Stimulated activated CD8-positive, alpha-beta memory T cell treated with anti-CD3 and anti-CD28 coated beads, Interleukin-7, amount 100 ng/mL, for 1 hour (primary cell): ENCODE measurements around the gene PITPNM2.
"Not testable (repeated sequence)": the region's sequence is repeated elsewhere in the genome, so short reads cannot be mapped to it uniquely, and the experiment has no call there.

Experiments
- DNase-seq, 2 donors: peaks; one replicate each; pipeline ENCODE4 v3.0.0-alpha.2; 2020; ENCODE audit warnings: low read depth in 2 of 2

Gene PITPNM2

DNA sequence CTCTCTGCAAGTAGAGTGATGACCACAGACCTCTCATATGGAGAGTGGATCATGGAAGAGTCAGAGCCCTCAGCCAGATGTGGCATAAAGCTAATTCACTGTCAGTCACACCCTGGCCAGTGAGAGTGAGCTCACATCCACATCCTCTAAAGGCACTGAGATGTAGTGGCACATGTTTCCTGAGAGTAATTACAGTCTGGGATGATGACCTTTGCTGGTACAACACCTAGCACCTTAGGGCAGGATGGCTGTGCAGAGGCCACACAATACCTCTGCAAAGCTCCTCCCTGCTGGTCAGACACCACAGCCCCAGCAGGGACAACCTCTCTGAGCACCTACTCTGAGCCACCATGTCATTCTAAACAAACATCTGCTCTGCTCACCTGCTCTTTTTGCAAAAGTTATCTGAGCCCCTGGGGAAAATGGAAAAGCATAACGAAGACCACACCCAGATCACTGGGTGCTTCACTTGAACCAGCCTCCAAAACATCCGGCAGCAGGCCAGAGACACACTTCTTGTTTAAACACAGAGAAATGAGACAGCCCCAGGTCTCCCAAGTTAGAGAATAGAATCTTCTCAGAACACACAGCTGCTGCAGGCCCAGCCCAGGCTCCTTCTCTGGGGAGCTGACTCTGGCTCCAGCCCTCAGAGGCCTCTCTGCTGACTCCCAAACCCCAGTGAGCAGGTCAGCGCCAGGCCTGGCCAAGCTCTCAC is 30.3 kb downstream of the PITPNM2 start:
- no peak for DNase-seq

DNA sequence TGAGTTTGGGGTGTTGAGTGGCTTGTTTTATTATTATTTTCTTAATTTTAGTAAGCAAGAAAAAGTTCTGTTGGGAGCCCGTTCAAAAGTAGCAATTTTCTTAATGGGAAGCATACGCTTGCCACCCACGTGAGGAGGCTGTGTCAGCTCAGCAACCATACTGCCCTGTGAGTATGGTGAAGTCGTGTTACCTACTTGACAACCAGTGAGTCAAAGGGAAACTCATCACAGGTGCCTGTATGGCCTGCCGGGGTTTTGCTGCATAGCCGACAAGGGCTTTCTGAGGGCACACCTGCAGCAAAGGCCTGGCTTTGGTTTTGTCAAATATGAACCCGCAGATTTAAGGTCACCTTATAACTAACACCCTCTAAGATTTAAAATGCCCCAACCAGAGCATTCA is 31.1 kb downstream of the PITPNM2 start:
- DNase-seq, result no peak

DNA sequence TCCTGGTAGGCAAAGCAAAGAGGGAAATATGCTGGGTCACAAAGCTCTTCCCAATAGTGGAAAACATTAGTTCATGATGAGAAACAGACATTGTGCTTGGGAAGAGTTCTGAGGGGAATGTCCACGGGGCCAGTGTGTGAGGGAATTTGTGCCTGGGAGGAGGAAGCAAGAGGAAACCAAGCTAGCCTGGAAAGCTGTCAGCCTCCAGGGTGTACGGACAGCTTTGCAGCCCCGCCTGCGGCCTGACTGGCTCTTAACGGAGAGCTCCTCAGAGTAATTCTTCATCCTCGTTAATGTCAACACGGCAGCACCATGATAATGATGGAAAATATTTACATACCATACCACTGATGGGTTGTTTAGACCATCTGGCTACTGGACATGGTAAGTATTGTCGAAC is 32.4 kb downstream of the PITPNM2 start:
- DNase-seq, result no peak

DNA sequence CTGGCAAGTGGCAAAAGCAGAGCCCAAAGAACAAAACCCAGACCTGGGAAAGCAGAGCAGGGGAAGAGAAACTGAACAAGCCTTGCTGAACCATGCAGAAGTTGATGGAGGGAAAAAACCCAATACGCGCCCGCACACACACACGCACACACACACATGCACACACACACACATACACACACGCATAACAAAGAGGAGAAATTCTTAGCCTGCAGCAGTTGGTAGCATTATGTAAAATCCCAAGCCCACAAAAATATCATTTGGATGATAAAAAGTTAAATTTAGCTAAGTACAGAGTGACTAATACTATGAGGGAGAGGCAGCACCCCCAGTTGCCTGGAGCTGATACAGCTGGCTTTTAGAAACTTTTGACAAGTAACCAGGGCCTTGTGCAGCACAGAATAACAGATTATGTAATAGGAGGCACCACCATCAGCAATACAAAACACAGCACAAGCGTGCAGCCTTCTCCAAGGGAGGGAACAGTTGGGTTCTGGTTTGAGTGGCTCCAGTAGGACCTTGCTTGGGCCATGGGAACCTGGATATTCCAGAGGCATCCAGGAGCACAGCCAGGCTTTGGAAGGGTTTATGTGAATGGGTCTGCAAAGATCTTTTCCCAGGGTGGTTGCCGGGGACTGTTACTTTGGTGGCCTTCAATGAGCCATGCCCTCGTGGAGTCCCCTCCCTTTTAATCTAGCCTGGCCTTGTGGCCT is 35.3 kb downstream of the PITPNM2 start:
- no peak for DNase-seq

DNA sequence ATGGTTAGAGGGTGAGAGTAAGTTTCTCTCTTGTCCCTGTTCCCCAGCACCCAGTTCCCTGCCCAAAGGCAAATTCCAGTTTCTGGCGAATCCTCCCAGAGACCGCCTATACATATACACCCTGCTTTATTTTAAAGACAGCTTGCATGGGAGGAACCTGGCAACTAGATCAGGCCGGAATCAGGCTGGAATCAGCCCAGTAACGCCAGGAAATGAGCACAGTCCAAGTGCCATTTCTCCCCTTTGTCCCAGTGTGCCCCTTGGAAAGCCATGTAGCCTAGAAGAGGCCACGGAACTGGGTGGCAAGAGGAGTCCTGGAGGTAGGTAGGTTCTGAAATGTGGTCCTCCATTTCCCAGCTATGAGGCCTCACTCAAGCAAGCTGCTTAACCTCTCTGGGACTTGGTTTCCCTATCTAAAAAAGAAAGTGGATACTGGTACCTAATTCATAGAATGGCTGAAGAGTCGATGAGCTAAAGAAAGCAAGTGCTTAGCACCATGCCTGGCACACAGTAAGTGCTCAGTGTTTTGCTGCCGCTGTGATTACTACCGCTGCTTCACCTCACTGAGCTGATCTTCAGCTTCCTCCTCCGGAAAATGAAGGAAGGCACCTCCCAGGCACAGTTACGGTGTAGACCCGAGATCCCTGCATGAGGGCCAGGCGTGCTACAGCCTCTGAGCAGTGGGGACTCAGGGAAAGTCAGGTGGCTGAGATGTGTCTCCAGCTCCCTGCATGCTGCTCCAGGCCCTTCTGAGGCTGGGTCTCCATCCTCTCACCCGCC is 36.4 kb downstream of the PITPNM2 start:
- no peak for DNase-seq

DNA sequence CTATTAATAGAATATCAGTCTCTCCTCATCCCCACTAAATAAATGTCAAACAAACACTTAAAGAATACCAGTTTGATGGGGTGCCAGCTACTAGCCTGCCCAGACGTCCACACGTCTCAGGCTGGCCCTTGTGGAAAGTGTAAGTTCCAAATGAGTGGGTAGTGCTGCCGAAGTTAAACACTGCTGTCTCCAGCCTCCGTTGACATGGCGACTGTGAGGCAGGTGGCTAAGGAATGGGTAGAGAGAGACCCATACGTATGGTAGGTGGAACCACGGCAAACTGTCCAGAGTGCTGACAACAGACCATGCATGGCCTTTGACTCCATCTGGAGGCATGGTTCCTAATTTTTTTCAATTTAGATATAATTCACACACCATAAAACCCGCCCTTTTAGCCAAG is 37.9 kb downstream of the PITPNM2 start:
- DNase-seq, result no peak

DNA sequence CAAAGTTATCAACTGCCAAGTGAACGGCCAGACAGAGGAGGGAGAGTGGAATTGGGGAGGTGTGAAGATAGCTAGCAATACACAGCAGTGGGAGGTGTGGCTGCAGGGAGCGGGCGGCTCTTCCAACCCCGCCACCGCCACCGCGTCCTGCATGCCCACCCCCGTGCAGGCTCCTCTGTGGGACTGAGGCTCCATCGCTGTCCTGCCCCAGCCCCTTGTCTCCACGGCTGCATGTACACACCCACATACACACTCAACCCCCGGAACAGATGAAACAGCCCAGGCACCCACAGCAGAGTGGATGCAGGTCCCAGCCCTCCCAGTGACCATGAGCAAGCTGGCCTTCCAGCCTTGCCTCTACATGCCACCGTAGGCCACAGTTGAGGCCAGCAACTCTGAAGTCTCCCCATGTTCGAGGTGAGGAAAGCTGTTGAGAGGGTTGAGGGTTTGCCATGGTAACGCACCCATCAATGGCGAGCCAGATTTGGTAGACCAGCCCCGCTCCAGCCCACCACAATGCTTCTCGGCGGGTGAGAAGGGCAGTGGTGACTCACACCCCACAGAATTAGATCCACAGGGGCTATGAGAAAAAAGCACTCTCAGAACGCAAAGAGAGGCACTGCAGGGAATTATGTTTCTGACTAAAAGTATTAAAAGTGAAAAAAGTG is 39.3 kb downstream of the PITPNM2 start:
- DNase-seq, result no peak

DNA sequence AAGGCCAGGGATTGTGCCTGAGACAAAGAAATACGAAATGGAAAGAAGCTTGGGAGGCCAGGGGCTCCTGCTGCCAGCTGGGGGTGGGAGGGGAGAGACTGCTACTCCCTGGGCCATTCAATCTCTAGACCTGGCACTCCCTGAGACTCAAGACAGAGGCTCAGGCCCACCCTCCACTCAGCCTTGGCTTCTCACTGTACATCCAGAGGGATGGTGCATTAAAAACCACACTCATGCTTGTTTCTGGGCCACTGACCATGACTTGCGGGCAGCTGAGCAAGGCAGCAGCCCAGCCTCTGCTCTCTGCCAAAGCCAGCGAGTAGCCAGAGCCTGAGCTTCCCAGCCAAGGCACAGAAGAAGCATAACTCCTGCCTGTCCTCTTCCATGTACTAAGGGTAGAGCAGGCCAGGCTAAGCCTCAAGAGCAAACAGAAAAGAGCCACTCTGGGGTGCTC is 41.5 kb downstream of the PITPNM2 start:
- DNase-seq, result no peak

DNA sequence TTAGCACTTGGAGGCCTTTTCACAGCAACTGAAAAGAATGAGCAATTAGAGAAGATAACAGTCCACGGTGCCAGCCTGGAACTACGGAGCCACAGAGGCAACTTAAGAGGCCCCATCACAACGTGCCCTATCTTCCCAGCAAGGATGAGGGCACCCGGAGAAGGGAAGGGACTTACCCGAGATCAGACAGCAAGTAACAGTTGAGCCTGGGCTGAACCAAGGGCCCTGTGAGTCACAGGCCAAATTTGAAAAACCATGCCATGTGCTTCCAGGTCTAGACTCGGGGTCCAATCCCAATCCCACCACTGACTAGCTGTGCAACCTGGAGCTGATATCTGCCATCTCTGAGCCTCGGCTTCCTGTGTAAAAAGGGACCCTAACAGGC is 42.2 kb downstream of the PITPNM2 start:
- no peak for DNase-seq

DNA sequence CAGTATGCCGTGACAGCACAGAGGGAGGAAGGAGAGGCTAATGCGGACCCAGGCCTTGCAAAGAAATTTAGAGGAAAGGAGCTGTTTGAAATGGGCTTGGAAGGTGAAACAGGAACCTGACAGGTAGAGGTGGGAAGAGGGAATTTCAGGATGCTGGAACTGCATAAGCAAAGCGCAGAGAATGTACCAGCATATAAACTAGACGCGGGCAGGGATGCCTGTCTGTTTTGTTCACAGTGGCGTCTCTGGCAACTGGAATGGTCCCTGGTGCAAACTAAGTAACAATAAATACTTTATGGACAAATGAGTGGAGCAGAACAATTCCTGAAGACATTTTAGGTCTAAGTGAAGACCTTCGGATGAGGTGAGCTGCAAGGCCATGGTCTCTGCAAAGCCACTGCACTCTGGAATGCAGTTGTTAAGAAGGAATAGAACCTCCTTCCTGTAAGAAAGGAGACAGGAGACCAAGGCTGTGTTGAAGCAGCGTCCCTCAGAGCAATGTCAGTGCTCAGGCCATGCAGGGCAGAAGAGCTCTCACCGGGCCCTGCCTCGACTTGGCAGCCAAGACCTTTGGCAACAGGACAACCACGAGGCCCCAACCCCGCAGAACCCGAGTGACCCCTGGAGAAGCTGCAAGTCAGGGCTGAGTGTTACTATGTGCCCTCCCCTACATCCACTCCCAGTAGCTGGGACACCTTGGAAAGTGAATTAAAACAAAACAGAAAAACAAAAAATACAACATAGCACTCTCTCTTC is 42.8 kb downstream of the PITPNM2 start:
- no peak for DNase-seq

DNA sequence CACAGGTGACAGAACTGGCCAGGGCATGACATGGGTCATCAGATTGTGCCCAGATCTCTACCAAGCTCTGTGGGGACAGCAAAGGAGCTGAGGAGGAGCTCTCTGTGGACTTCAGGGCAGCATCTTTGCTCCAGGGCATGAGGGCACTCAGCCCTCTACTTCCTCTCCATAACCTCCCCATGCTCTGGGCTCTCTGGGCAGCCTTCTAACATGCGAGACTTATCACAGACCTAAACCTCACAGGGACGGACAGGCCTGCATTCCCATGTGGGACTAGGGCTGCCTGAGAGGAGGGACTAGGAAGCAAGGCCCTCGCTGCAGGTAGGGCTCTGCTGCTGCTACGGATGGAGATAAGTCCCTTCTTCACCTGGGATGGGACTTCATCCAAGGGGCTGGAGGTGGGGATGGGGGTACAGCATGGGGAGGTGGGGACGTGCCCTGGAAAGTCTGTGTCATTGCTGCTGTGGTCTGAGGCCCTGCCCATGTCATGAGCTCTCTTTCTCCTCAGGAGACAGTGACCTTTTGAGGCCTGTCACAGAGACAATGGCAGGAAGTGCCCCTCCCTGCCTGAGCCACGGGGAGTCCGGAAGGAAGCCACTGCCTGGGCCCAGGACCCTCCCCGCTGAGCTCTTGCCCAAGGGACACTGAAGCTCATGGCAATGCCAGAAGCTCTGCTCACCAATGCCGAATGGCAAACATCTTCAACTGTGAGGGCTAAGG is 44.1 kb downstream of the PITPNM2 start:
- peak in 1 of 2 donors; percentile 11 for DNase-seq

DNA sequence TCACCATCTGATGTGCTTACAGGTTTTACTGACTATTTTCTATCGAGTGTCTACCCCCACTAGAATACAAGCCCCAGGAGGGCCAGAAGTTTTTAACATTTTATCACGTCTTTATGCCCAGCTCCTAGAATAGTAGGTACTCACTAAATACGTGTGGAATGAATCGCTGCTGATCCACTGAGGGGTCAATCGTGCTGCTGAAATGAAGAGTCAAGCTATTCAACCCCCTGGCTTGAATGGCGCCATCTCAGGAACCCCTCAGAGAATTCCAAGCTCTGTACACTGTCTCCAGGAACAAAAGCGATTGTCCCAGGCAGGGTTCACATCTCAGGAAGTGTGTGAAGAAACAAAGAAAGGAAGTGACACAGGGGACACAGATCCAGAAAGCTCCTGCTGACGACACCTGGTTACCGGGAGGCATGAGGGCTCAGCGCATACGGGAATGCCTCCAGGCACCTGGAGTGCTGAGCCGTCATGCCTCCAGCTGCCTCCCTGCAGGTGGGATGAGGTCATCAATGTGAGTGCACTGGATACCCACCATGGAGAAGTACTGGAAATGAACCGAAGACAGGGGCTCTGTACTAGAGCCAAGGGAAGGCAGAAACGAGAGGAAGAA is 45.6 kb downstream of the PITPNM2 start:
- no peak for DNase-seq

DNA sequence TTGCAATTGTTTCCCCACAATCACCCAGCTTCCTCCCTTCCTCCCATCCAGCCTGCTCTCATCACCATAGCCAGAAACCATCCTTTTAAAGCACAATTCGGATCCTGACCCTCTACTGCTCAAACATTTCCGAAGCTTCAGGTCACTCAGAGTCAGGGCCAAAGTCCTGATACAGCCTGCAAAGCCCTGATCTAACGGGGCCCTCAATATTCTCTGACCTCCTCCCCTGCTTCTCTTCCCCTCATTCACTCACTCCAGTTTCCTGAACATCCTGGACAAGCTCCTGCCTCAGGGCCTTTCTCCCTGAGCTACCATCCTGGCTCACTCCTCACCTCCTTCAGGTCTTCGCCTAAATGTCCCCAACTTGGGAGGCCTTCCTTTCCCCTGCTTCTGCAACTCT is 46.1 kb downstream of the PITPNM2 start:
- DNase-seq, result no peak

DNA sequence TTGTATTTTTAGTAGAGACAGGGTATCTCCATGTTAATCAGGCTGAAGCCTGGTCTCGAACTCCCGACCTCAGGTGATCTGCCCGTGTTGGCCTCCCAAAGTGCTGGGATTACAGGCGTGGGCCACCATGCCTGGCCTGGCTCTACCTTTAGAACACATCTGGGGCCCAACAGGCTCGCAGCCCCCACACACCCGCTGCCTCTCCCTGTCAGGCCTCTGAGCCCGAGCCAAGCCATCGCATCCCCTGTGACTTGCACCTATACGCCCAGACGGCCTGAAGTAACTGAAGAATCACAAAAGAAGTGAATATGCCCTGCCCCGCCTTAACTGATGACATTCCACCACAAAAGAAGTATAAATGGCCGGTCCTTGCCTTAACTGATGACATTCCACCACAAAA is 46.8 kb downstream of the PITPNM2 start:
- DNase-seq, result not testable (repeated sequence)

DNA sequence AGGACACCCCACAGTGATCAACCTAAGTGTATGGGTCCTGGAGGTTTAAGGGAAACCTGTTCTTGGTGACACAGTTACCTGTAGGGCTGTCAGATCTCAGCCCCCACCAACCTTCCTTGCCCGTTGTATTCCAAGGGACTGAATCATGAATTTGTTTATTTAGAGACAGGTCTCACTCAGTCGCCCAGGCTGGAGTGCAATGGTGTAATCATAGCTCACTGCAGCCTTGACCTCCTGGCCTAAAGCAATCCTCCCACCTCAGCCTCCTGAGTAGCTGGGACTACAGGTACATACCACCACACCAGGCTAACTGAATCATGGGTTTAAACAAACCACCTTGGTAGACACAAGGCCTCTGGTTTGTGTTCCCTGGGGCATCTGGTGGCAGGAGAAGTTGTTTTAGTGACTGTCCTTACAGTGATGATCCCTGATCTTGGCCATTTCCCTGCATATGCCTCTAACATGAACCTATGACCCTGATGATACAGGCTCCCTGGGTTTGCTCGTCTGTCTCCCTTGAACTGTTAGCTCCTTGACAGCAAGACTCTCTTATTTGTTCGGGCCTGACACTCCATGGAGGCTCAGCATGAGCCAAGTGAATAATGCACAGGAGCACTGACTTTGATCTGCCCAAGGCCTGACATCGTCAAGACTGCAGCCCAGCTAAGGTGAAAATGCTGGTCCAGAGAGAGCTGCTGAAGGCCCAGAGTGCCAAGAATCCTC is 47.9 kb downstream of the PITPNM2 start:
- no peak for DNase-seq

DNA sequence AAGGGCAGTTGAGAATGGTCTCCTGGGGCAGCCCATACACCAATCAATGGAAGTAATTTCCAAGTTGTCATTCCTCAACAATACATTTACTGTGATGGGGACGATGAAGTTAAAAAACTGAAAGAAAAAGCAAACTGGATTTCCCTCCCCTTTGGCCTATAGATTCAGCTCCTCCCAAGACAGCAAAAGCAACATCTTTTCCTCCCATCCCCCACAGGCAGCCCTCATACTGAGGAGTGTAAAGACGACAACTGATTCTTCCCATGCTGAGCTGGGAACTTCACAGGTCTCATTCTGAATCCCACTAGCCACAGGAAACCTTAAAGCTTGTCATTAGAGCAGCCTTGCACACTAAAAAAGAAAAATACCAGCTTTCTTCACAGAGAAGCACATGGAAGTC is 48.5 kb downstream of the PITPNM2 start:
- no peak for DNase-seq

DNA sequence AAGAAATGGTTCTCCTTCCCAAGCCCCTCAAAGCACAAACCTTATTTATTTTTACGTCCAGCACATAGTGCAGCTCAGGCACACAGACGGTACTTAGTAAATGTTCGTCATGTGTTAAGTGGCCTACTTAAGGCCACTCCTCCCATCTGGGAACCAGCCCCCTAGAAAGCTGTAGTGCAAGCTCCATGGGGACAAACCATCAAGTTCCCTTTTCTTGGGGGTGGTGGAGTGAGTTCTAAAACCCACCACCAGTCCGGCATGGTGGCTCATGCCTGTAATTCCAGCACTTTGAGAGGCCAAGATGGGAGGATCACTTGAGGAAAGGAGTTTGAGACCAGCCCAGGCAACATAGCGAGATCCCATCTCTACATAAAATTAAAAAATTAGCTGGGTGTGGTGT is 49.4 kb downstream of the PITPNM2 start:
- no peak for DNase-seq
